Pancreas (tissue), 10 donors: ENCODE data around the gene ARHGEF9. TPM values are rescaled to one million over a fixed set of nuclear protein-coding genes. Genes with fewer than 3 reads are reported as not detected.

ENCODE experiments used
- ATAC-seq, 4 donors: fragments of 200-7000 bp; cut with Tn5 transposase; one replicate each; pipeline versions ENCODE4 v1.8.0 to v1.9.1; 2020; ENCODE audit warnings: mild to moderate bottlenecking in 4 of 4, moderate library complexity in 4 of 4
- DNase-seq, 6 donors: peaks; one replicate each; pipeline ENCODE4 v3.0.0-alpha.2; 2020
- FAIRE-seq: peaks from 2 replicates; lab custom pipeline; 2012; peaks lifted over from hg19 to GRCh38; lab: Jason Lieb, UNC
- H3K27ac ChIP-seq, 4 donors: fragments of 200-600 bp; sonication (generic); 1 replicate in 3 of 4; 2 replicates in 1 of 4; pipeline versions ENCODE4 v1.5.0 to v1.8.0; 2020
- H3K27me3 ChIP-seq, 4 donors: fragments of 200-600 bp; one replicate each; pipeline ENCODE4 v1.8.0; 2021
- H3K36me3 ChIP-seq, 3 donors: fragments of 200-600 bp; sonication (generic) in 1 of 3; one replicate each; pipeline versions ENCODE4 v1.5.0 to v1.8.0; 2020 to 2021
- H3K4me1 ChIP-seq, 3 donors: fragments of 200-600 bp; one replicate each; pipeline ENCODE4 v1.8.0; 2021
- H3K4me3 ChIP-seq, 4 donors: fragments of 200-600 bp; sonication (generic) in 2 of 4; one replicate each; pipeline versions ENCODE4 v1.5.0 to v1.8.0; 2020 to 2021
- H3K9me3 ChIP-seq, 4 donors: fragments of 200-600 bp; one replicate each; pipeline ENCODE4 v1.8.0; 2021
- WGBS, 2 donors: extraction: QIAGEN DNeasy Blood & Tissue Kit; methylation state at CpG; one replicate each; pipeline ENCODE4 v1.1.7; 2013; 5-methylcytosine and 5-hydroxymethylcytosine counted together
- intact Hi-C, 3 donors: fragments of 100-400 bp; cut with DNase I; formaldehyde crosslinking; loops; one replicate each; pipeline versions ENCODE4 v1.11.1 to v1.14.2; 2022
- polyA plus RNA-seq, 2 donors: library from polyadenylated mRNA; stranded (reverse); fragments of 200-250 nt; gene quantifications; one replicate each; pipeline ENCODE4 v1.2.3, GENCODE V29; 2013
- total RNA-seq, 6 donors: library from RNA; stranded (reverse); fragmentation: NEBNext Ultra II Directional in 4 of 6; extraction: Animal tissue kit (Norgen Biotek cat#: 25700) in 4 of 6; gene quantifications; one replicate each; pipeline versions ENCODE4 v1.2.1 to v1.2.4, GENCODE V29; 2021 to 2023
- TF ChIP-seq, protein P1 (sequence below), 4 donors: fragments of 200-600 bp; sonication (generic) in 3 of 4; IDR thresholded peaks; one replicate each; pipeline versions ENCODE4 v1.5.0 to v1.8.0; 2021; ENCODE audit warnings: antibody characterized with exemption in 4 of 4
- donor health status: healthy with polysubstance abuse.
- donor health status: DM: no; HTN: no; CAD: no; lungs with moderate emphysema.
- donor health status: DM: no; HTN: no; CAD: no.
- donor health status: control.
- donor health status: control.
- donor health status: Bipolar disorder and iron deficiency.
- donor health status: DM: yes; HTN: yes; CAD: no.
- donor health status: DM: no; HTN: no; CAD: no.
- donor health status: DM: no; HTN: no; CAD: no.
- donor health status: DM: yes; HTN: yes; CAD: no.

ARHGEF9 gene
- total and polyA plus RNA-seq, 8 donors: 5.8 to 18.3 (median 10.0) TPM

DNA sequence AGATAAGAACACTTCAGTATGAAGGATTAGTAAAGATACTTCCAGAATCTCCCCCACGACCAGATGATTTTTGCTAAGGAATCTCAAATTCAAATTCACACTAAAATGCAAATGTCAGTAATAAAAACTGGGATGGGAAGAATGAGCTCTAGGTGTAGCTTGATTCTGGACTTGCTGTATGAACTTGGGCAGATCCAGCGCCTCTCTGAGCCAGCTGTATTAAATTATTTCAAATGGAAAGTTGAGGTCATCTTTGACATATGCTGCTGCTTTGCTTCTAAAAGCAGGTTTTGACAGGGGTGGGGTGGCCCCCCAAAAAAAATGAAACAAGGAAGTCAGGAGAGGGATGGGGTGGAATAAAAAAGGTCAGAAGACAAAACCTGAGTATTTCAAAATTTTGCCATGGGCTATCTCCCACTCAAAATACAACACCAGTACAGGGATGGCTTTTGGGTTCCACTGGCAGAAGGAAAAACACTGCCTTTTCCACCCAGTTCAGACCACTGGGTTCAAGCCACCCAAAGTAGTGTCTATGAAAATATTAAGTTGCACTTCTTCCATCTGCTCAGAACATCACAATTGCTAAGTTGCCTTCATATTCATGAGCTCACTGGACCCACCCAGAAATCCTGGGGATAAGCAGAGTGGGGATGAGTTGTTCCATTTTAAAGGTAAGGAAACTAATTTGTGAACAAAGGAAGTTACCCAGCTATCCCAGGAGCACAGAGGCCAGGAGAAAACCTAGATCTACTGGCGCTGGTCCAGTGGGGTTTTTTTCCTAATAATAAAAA is 47.7 kb downstream of the ARHGEF9 start:
- intact Hi-C loops: no loop called here
- H3K9me3 ChIP-seq: no peaks in the 10 kb centered on the region
- no peaks in the 10 kb centered on the region for H3K36me3 ChIP-seq
- no peak overlapping the region for H3K27ac ChIP-seq
- H3K27me3 ChIP-seq: no peaks in the 10 kb centered on the region
- FAIRE-seq (no peak), DNase-seq (no peak), ATAC-seq (no peak)
- no peak overlapping the region for H3K4me3 ChIP-seq
- TF ChIP-seq, protein P1, sequence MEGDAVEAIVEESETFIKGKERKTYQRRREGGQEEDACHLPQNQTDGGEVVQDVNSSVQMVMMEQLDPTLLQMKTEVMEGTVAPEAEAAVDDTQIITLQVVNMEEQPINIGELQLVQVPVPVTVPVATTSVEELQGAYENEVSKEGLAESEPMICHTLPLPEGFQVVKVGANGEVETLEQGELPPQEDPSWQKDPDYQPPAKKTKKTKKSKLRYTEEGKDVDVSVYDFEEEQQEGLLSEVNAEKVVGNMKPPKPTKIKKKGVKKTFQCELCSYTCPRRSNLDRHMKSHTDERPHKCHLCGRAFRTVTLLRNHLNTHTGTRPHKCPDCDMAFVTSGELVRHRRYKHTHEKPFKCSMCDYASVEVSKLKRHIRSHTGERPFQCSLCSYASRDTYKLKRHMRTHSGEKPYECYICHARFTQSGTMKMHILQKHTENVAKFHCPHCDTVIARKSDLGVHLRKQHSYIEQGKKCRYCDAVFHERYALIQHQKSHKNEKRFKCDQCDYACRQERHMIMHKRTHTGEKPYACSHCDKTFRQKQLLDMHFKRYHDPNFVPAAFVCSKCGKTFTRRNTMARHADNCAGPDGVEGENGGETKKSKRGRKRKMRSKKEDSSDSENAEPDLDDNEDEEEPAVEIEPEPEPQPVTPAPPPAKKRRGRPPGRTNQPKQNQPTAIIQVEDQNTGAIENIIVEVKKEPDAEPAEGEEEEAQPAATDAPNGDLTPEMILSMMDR (IDR thresholded peaks at IDR 0.05): no peak
- H3K4me1 ChIP-seq: no peaks in the 10 kb centered on the region
- 64 to 89% methylated on average over 3 of the region's 3 CpGs for WGBS, 2 donors

DNA sequence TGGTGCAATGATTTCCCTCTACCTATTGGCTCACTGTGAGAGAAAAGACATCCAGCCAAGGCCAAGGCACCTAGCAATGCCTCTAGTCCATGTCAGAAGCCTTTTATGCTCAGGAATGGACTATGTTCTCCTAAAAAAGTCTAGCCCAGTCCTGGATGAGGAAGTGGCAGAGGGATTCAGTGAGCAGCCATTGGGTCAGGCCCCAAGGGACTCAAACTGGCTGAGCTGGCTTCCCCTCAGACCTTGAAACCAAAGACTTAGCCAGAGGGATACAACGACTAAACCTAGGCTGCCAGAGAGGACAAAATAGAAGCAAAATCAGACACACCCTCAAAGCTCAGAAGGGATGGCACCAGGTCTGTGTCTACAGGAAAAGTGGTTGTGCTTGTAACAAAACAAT is 49.1 kb downstream of the ARHGEF9 start:
- TF ChIP-seq, protein P1 (IDR thresholded peaks at IDR 0.05): no peak
- no peak for FAIRE-seq

DNA sequence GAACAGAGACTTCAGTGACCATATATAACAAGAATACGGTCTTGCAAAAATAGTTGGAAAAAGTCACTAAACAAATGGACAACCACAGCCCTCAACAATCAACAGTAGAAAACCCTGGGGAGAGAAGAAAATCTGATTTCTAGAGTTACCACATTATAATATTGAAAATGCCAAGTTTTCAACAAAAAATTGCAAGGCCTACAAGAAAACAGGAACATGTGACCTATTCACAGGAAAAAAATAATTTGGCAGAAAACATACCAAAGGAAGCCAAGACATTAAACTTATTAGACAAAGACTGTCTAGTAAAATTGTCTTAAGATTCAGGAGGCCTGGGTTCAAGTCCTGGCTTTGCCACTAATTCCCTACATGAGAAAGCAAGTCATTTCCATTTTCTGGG is 64.7 kb downstream of the ARHGEF9 start:
- intact Hi-C loops: no loop called here
- H3K4me3 ChIP-seq: no peak overlapping the region
- H3K27ac ChIP-seq: no peak overlapping the region
- no peaks in the 10 kb centered on the region for H3K9me3 ChIP-seq
- ATAC-seq (no peak), FAIRE-seq (no peak), DNase-seq (no peak)
- TF ChIP-seq, protein P1 (IDR thresholded peaks at IDR 0.05): no peak
- no peaks in the 10 kb centered on the region for H3K4me1 ChIP-seq
- H3K27me3 ChIP-seq: no peaks in the 10 kb centered on the region
- WGBS, 2 donors: 90 to 100% methylated on average over 1 of the region's 1 CpG
- no peaks in the 10 kb centered on the region for H3K36me3 ChIP-seq

More for the DNA sequence above, 49.1 kb downstream of the ARHGEF9 start:
- Histone ChIP-seq H3K9me3 (no peaks in the 10 kb centered on the region), H3K4me3 (no peak overlapping the region), H3K4me1 (no peaks in the 10 kb centered on the region), H3K27me3 (no peaks in the 10 kb centered on the region), H3K36me3 (no peaks in the 10 kb centered on the region), H3K27ac (no peak overlapping the region)
- ATAC-seq: no peak
- no peak for DNase-seq
- intact Hi-C loops: no loop called here
- WGBS, 2 donors: 43 to 48% methylated on average over 1 of the region's 1 CpG

DNA sequence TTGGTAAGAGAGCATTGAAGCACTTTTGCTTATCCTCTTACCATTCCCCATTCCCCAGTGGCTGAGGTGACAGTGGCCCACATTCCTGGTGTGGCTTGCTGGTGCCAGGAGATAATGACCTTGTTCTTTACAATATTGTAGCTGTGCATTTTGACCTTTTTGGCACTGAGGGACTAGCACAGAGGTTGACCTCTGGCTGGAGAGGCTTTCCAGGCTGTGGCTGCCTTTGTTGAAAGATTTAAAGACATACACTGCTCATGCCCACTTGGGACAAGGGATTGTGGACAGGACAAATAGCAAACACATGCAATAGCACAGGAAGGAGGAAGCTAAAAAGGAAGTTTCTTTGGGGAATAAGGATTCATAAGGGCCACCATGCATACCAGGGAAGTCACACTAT is 65.4 kb downstream of the ARHGEF9 start:
- H3K36me3 ChIP-seq: no peaks in the 10 kb centered on the region
- TF ChIP-seq, protein P1 (IDR thresholded peaks at IDR 0.05): no peak
- no peak overlapping the region for H3K4me3 ChIP-seq
- no peaks in the 10 kb centered on the region for H3K27me3 ChIP-seq
- no peaks in the 10 kb centered on the region for H3K9me3 ChIP-seq
- no peaks in the 10 kb centered on the region for H3K4me1 ChIP-seq
- ATAC-seq: no peak
- no peak for DNase-seq
- intact Hi-C loops: no loop called here
- FAIRE-seq: no peak
- H3K27ac ChIP-seq: no peak overlapping the region

DNA sequence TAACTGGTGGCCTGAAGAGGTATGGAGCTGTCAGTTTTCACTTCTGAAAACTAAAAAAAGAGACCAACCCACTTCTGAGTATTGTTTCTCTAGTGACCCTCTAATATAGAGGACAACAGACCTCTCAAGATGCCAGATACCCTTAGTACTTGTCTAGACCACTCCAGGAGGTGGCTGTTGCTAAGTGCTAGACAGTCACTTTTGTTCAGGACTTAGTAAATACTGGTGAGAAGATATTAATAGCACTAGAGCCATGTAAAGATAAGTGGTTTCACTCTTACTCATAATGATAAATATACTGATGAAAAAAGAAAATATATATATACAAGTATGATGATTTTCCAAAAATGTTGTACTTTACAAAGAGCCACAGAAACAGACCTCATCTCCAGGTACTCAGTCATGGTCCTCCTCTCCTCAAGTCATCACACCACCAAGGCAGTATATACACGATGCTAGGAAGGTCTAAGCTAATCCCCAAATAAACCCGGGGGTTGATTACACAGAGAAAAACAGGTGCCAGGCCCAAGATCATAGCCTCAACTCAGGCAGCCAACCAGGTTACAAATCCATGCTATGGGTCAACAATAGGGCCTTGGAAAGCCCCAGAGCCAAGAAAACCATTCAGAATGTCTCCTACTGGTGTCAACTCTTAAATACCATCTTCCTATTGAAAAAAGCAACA is 66.9 kb downstream of the ARHGEF9 start:
- TF ChIP-seq, protein P1 (IDR thresholded peaks at IDR 0.05): no peak
- Histone ChIP-seq H3K9me3 (no peaks in the 10 kb centered on the region), H3K27me3 (no peaks in the 10 kb centered on the region), H3K4me3 (no peak overlapping the region), H3K36me3 (no peaks in the 10 kb centered on the region), H3K27ac (no peak overlapping the region), H3K4me1 (no peaks in the 10 kb centered on the region)
- 71 to 87% methylated on average over 2 of the region's 2 CpGs for WGBS, 2 donors
- DNase-seq: no peak
- intact Hi-C loops: no loop called here
- no peak for ATAC-seq
- FAIRE-seq: no peak
